NCI-H774 (cell line): ENCODE results near the gene GALNT12.

ENCODE experiments used
- DNase-seq: peaks from one replicate; lab custom pipeline; 2025; lab: John Stamatoyannopoulos, UW

GALNT12 gene, protein sequence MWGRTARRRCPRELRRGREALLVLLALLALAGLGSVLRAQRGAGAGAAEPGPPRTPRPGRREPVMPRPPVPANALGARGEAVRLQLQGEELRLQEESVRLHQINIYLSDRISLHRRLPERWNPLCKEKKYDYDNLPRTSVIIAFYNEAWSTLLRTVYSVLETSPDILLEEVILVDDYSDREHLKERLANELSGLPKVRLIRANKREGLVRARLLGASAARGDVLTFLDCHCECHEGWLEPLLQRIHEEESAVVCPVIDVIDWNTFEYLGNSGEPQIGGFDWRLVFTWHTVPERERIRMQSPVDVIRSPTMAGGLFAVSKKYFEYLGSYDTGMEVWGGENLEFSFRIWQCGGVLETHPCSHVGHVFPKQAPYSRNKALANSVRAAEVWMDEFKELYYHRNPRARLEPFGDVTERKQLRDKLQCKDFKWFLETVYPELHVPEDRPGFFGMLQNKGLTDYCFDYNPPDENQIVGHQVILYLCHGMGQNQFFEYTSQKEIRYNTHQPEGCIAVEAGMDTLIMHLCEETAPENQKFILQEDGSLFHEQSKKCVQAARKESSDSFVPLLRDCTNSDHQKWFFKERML

DNA sequence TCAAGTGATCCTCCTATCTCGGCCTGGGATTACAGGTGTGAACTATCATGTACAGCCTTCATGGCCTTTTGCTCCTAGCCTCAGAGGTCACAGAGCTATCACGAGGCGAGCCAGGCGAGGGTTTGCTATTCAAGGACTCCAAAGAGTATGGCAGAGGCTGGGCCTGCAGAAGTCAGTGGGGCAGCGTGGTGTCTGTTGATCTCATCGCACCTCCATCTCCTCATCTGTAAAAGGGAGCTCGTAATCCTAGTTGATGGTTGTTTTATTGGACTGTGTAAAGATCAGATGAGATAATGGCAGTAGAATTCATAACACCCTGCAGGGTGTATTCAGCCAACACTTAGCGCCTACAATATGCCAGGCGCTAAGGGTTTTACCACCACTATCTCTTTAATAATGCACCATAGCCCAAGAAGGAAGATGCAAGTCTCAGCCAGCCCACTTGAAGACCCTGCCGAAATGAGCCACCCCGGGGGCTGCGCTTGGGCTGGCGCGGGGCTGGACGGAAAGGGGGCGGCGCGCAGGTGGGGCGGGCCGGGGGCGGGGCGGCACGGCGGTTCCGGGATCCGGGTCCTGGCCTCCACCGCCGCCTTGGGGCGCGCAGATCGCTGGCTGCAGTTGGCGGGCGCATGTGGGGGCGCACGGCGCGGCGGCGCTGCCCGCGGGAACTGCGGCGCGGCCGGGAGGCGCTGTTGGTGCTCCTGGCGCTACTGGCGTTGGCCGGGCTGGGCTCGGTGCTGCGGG is at the start of gene GALNT12:
Gene GALNT12, plus strand, starts transcription at position 601 of the 744 bp plus-strand sequence. Its CDS starts 29 bp downstream, at position 630.
- peak; percentile 52 for DNase-seq

DNA sequence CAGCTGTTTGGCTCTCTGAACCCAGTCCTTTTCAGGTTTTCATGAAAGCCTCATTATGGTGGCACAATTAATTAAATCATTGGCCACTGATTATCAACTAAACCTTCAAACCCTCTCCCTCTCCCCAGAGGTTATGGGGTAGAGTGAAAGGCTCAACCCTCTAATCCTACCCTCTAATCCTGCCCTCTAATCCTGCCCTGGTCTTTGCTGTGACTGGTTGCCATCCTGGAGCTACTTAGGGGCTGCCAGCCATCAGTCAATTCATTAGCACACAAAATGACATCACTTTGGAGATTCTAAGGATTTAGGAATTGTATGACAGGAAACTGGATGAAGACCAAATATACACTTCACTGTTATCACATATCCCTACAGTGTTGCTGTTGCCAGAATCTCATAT is 47.2 kb upstream of the GALNT12 start:
- no peak for DNase-seq

DNA sequence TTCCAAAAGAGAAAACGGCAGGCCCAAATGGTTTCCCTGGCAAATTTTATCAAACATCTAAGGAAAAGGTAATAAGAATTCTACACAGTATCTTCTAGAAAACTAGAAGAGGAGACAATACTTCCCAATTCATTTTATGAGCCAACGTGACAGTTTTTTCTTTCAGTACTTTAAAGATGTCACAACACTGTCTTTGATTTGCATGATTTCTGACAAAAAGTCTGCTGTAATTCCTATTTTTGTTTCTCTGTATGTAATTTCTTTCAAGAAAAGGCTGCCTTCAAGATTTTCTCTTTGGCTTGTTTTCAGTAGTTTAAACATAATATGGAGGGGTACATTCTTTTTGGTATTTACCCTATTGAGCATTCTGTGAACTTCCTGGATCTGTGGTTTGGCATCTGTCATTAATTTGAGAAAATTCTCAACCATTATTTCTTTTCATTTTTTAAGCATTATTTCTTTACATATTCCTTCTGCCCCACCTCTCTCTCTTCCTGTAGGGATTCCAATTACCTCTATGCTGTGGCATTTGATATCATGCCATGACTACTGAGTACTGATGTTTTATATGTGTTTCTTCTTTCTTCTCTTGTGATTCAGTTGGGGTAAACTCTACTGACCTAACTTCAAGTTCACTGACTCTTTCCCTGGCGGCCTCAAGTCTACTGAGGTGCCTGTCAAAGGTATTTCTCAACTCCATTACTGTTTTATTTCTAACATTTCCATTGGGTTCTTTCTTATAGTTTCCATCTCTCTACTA is 43.3 kb upstream of the GALNT12 start:
- no peak for DNase-seq

DNA sequence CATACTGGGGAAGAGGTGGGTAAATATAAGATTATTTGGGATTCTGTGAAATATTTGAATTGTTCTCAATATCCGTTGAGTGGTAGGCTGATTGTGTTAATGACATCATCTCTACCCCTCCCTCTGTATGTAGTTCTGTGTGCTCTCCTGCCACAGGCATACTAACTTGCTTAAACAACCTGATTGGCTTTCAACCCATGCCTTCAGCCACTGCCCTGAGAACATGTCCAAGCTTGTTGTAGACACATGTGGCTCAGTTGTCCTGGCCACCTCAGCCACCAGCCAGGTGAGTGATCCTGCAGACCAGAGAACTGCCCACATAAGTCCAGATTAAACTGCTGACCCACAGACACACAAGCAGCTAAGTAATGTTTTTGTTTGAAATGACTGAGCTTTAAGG is 42.2 kb upstream of the GALNT12 start:
- DNase-seq = no peak

DNA sequence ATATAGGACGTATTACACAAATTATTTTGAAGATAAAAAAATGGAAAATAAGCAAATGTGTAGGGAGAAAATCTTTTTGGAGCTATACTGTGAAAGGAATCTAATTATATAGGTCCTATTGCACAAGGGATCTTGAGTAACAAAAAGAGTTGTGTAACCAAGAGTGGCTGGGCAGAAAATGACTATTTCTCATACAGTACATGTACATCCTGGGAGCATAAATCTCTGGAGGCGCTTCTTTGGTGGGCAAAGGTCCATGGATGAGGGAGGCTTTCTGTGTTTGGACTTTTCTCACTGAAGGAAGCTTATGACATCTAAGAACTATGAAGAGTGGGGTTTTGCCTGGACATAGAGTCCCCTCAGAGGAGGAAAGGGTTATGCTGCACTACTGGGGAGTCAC is 40.9 kb upstream of the GALNT12 start:
- no peak for DNase-seq

DNA sequence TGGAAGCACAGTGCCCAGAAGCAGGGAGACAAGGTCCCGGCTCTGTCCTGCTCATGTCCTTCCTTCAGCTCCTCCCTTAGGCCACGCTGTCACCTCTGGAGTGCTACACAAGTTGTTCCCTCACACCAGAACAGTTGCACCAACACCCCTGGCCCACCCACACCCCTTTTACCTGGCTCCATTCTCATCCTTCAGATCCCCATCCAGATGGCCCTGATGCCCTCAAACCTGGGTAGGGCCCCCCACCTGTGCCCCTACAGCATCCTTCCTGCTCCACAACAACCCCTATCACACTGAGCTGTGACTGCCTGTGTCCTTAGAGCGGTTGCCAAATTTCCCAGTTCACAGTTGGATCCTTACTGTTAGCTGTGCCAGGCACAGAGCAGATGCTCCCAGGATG is 40.3 kb upstream of the GALNT12 start:
- no peak for DNase-seq

DNA sequence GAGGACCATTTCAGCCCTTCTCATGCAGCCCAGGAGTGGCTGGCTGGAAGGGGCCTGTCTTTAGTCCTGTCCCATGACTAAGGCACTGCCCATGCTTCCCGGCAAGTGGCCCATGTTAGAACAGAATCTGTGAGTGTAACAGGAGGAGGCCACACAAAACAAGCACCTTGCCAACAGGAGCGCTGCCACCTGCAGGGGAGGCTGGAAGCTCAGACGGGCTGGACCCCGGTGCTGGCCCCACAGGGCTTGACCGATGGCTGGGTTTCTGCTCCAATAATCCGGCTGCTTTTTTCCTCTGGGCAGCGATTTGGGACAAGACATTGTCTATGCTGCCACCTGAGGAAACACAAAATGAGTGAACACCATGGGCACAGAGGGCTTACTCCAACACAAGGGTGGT is 39.6 kb upstream of the GALNT12 start:
- no peak for DNase-seq

DNA sequence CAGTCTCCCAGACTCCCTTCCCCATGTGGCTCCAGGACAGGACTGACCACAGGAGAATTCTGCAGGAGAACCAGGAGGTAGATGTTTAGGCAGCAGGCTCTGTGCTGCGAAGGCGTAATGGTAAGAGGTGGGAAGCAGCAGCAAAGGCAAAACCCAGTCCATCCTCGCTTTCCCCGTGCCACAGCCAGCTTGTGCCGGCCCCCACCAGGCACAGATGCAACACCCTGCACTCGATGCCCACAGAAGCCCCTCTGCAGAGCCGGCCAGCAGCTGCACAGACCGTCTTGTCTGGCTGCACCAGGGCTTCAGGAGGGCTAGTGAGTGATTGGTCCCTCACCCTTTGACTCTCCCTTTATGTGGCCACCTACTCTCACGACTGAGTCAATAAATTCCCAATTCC is 39.1 kb upstream of the GALNT12 start:
- DNase-seq = no peak

DNA sequence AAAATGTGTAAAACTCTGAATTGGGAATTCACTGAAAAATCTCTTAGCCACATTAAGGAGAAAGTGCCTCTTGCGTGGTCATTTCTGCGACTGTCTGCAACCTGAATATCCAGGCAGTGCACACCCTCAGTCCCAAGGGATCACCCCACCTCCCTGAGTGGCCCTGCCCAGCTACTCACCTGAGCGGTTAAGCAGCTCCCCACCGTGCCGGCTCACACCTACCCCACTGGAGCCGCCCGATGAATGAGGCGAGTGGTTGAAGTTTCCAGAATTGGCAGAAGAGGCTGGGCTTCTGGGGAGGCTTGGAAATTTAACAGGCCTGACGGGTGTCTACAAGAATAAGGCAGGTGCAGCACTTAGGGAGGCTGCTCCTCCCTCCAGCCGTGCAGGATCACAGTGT is 36.8 kb upstream of the GALNT12 start:
- DNase-seq = no peak

DNA sequence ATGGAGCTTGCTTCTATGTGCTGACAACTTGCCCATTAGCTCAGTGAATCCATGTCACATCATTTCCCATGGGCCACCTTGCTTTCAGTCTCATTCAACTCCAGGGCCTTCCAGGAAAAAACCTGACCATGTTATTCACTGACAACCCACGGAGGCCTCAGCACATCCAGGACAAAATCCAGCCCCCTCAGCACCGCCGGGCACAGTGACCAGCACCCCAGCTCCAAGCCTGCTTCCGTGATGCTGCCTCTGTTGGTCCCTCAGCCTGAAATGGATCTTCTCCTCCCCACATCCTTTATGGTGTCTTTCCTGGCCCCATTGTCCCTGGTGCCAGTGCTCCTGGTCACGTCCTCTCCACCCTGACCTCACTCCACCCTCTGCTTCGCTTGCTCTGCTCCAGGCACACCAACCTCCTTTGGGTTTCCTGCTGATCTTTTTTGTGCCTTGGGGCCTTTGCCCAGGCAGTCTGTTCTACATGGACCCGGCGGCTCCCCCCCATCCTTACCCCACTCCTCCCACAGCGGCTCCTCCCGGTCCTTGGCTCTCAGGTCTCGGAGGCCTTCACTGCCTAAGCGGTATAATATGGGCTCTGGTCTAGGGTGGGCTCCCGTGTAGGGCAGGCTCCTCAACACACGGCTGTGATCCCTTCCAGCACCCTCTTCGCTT is 36.1 kb upstream of the GALNT12 start:
- DNase-seq = no peak

DNA sequence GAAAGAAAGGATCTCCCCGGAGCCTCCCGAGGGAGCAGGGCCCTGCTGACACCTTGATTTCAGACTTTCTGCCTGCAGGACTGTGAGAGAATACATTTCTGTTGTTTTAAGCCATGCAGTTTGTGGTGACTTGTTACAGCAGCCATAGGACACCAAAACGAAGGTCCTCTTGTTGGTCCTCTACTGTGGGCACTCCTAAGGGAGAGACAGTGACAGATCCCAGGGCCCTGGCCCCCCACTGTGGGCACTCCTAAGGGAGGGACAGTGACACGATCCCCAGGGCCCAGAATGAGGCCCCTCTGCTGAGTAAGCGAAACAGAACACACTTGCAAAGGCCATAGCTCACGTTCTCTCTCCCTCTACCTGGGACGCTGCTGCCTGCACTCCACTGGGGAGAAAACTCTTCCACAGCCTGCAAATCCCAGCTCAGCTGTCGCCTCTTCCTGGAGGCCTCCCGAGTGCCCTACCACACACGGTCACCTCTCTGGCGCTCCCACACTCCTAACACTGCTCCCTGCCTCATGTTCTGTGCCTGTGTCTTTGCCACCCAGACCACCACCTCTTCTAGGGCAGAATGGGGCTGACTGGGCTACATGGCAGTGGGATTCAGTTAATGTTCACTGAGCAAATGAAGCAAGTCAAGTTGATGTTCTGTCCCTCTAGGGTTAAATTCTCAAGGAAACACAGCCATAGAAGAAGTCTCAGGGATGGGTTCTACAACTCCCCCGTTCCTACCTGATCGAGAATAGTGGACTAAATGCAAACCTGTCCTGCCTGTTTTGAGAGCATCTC is 34.9 kb upstream of the GALNT12 start:
- no peak for DNase-seq

DNA sequence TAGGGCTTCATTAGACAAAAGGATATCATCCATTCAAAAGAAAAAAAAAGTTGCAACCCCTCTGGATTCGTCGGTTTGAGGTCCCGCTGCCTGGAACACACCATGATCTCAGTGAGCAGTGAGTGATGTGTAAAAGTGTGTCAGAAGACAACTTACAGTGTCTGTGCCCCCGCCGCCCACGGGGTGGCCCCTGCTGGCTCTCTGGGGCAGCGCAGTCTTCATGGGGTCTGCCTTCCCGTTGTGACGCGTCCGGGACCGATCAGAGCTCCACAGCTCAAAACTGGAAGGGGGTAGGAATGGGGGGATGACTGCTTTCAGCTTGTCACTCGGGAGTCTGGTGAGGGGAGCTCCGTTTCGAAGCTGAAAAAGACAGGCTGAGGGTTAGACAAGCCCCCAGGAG is 33.7 kb upstream of the GALNT12 start:
- DNase-seq = no peak

DNA sequence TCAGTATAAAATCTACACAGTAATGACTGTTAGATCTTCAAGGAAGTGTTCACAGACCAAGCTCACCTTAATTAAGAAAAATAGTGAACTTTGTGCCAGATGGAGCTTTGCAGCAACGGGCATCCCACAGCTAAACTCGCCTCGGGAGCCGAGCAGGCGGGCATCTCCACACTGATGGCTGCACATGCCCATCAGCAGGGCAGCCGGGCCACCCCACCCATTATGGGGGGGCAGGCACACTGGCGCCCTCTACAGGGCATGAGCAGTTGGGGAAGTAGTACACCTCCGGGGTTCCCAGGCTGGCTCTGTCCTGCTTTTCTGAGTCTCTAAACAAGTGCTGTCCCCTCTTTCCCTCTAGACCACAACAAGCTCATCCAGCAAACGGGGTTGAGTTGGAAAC is 32.7 kb upstream of the GALNT12 start:
- DNase-seq = no peak

DNA sequence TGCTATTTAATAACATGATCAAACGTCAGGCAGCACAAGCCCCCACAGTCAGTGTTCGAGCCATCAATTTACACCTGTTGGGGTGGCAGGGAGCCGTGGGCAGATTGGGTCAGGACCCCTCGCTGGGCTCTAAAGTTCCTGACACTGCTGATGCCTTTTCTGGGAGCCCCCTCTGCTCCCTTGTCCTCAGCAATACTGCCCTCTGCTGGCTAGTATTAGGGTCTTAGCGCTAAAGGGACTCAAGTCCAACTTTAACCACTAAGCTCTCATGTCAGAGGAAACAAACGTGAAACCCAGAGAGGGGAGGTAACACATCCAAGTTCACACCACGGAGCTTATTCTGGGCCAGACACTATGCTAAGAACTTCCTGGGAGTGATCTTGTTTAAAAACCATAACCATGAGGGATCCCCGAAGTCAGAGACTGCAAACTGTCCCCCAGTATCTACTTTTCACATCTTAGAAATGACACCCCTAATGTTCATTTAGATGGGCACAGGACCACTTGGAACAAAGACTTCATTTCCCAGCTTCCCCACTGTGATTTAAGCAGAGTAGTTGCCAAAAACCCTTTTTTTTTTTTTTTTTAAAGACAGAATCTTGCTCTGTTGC is 31.5 kb upstream of the GALNT12 start:
- DNase-seq = no peak

DNA sequence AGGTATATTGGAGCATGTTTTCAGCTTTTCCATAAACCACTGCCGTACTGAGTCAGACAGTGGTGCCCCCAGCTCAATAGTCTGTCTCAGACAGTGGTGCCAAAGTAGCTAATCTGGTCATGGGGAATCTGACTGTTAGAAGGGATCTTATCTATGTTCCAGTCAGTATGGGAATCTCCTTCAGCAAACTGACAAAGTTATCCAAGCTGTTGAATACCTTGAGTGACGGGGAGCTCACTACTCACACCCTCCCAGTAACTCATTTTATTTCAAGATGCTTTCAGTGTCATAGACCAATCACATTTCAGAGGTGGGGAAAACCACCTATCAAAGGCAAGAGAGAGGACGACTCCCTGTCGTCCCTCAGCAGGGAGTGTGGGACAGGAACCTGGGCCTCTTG is 29.9 kb upstream of the GALNT12 start:
- DNase-seq = no peak

DNA sequence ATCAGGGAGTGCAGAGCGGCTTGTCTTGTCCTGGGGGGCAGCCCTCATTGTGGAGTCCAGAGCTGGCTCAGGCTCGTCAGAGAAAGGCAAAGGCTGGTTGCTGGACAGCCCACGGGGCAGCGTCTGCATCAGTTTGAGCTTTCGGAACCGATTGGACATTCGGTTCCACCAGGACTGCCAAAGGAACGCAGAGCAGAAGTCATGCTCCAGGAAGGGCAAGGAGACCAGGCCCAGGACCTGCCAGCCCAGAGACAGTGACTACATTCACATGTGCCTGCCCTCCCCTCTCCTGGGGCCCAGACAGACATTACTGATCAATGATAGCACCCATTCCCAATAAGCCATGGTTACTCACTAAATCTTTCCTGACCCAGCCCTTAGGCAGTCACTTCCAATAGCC is 29.2 kb upstream of the GALNT12 start:
- DNase-seq = no peak

DNA sequence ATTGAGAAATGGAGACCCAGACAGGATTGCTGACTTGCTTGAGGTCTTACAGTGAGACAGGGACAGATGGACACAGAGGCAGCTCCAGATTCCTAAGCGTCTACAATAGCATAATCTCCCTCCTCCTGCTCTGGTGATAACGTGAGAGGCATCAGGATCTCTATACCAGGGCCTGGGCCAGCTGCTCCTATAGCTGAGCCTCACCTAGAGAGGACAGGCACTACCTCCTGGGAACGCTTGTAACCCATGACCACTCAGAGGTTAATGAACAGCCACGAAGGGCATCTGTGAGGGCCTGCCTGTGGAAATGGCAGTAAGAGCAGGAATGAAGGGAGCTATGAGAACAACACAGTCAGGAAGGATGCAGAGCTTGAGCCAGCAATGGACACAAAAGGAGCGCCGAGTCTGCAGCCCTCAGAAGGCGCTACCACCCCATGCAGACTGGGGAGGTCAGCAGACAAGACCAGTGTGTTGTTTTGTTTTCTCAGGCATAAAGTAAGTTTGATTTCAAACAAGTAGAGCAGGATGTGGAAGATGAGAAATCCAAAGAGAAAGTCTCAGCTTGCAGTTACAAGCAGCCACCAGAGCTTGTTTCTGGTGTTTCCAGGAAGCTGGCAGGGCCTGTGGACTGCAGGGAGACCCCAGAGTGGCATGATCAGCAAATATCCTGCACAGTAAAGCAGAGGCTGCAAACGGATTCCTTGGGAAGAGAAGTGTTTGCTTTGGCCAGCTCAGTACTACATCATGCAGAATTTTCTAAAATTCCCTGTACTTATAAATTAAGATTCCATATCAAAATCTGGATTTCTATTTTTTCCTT is 28.5 kb upstream of the GALNT12 start:
- no peak for DNase-seq

DNA sequence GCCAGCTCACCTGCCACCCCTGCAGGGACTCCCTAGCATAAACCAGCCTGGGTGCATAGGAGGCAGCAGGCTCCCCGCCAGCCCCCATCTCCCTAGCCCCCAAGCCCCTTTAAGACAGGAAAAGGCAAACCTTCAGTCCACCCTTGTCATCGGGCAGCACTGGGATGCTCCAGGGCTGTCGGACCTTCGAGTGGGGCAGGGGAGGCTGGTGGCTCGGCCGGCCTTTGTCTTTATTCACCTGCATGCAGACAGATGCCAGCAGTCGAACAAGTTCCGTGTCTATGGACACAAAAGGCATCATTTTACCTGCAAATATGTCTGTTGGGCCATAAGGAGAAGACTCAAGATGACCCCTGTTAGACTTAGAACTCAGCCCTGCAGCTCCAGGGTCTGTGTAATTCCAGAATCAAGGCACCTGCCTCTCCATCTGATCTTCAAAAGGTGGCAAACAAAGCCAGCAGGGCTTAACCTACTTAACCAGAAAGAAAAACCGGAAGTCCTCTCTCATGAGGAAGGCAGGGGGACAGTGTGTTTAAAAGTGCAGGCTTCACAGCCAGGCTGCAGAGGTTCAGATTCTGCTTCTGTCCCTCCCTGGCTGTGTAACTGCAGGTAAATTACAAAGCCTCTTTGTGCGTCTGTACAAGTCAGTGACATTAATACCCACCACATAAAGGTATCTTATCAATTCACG is 27.3 kb upstream of the GALNT12 start:
- no peak for DNase-seq
